GM19099 (cell line): ENCODE data around the gene RAD51B.

Experiments
- POLR2A ChIP-seq: IDR thresholded peaks from 3 replicates; pipeline ENCODE4 v1.6.1; 2011; ENCODE audit warnings: low read depth; ENCODE audit not compliant: insufficient read length; ENCODE audit errors: extremely low read depth

Gene RAD51B

DNA sequence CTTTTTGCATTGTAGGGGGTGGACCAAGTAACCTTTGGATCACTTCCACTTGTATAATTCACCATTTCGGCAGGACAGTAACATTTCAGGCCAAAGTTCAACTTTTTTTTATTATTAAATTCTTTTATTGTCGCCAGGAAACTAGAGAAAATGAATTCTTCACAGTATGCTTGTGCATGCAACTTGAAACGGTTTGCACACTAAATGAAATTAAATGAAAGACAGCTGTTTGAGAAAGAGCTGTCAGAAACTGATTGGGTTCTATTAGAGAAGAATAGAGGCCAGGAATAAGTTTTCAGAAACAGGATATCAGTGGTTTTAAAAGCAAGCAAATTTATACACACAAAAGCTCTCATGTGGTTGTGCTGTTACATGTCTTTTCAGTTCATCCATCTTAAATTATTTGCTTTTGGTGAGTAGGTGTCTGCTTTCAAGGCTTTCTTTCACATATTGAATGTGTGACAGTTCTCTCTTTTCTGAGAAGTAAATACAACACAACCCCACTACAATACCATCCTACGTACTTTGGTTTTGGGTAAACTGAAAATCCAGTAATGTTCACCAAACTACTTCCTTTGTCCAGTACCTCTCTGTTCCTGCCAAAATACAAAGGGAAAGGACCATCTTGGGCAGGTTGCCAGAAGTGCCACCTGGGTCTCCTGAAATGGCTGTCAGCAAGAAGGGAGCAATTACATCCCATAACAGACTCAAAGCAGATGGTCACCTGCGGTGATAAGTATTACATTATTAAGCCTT is 291.7 kb downstream of the RAD51B start:
- TF ChIP-seq POLR2A = no peak

DNA sequence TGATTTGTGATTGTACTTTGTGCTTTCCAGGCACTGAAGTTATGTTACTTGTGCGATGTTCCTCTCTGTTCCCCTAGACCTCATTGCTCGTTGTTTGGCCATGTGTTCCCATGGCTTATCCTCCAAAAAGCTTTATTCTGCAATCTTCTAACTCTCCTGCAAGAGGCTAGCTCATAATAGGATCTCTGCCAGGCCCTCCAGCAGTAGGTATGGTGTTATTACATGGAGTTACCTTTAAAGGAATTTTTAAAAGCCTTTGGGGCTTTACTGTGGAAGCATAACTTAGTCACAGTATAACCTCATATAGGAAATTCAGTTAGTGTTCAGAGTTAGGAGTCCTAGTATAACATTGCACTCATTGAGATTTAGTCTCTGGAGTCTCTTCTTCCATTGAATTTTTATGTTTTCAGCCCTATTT is 292.3 kb downstream of the RAD51B start:
- no peak for TF ChIP-seq POLR2A

GRCh38 chr14:68112442-68112841 is 292.9 kb downstream of the RAD51B start:
- TF ChIP-seq POLR2A = no peak

GRCh38 chr14:68113343-68113930 is 293.9 kb downstream of the RAD51B start:
- TF ChIP-seq POLR2A = no peak

GRCh38 chr14:68122651-68123050 is 303.1 kb downstream of the RAD51B start:
- no peak for TF ChIP-seq POLR2A

GRCh38 chr14:68124050-68124449 is 304.5 kb downstream of the RAD51B start:
- TF ChIP-seq POLR2A = no peak

DNA sequence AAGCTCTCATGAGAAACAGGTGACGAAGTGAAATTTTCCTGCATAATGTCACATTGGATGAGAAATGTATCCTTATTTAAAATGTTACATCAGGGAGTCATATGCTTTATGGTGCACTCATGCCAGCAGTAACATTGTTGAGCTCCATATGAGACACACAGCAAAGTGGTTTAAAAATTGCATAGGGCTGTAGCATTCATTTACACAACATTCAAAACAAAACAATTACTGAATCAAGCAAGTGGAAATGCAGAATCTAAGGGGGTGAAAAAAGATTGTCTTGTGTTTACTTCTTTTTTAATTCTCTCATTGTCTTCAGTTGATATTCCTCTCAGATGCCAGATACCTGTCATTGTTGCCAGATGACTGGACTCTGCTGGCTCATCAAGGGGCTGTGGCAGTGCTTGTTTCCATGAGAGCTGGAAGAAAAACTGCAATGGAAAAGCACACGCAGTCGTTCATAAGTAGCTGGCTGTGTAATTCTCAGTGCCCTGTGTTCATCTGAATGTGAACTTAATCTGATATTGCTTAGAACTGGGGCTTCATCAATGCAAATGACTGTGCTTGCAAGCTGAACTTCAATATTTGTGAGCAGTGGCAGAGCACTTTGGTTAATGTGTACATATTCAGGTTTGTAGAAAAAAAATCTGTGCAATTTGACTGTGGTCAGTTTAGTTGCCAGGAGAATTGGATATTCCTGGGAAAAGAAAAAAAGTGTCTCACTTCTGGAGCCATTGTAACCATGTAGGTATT is 305.6 kb downstream of the RAD51B start:
- TF ChIP-seq POLR2A = no peak

GRCh38 chr14:68127166-68127565 is 307.6 kb downstream of the RAD51B start:
- TF ChIP-seq POLR2A = no peak

DNA sequence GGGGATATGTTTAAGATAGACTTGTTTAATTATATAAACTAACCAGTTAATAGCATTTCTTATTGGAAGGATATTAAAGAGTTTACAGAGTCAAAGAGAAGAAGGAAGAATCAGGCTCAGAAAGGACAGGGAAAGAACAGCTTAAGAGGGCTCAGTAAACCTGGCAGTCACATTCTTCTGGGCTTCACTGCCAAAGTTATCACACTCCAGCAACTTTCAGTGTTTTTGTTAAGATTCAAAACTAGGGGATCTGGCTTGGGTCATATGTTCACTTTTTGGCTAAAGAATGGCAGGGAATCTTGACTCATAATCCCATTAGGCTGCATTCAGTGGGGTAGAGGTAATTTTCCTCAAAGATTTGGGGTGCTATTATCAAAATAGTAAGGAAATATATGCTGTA is 312.3 kb downstream of the RAD51B start:
- TF ChIP-seq POLR2A = no peak

- TF ChIP-seq POLR2A = no peak
These were observed 313.1 kb downstream of the RAD51B start for GRCh38 chr14:68132563-68133121.

- no peak for TF ChIP-seq POLR2A
These were observed 314.3 kb downstream of the RAD51B start for GRCh38 chr14:68133856-68134255.

DNA sequence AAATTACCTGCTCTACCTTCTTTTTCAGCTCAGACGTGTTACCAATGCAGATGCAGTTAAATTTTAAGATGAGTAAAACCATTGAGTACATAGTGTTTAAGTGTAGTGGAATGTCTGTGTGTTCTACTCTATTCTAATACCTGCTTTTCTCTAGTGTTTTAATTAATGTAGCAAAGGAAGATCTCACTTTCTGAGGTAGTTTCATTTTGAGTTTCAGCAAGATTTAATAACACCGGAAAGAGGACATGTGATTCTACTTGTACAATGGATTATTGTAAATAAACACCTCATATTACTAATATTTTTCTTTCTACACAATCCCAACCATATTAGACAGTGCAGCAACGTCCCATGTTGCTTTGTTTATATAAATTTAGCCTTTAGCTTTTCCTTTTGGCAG is 315.4 kb downstream of the RAD51B start:
- no peak for TF ChIP-seq POLR2A

DNA sequence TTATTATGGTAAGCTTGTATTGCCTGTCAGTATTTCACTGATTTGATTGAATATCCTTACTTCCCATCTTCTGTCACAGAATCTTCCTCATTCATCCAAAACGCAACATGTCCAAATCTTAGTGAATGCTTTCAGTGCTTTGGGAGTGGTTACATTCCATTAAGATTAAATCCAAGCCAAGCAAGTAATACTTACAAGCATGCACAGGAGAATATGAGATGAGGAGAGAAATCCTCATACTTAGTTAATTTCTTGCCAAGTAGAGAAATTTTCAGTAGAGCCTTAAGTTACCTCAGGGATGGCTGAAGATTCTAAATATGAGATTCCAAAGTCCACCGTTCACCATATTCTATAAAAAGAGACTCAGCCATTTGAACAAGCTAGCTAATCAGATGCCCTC is 316.0 kb downstream of the RAD51B start:
- no peak for TF ChIP-seq POLR2A

- TF ChIP-seq POLR2A = no peak
These were observed 318.4 kb downstream of the RAD51B start for GRCh38 chr14:68137704-68138619.
